ENCODE results near the gene PRKCB.

PRKCB gene

DNA sequence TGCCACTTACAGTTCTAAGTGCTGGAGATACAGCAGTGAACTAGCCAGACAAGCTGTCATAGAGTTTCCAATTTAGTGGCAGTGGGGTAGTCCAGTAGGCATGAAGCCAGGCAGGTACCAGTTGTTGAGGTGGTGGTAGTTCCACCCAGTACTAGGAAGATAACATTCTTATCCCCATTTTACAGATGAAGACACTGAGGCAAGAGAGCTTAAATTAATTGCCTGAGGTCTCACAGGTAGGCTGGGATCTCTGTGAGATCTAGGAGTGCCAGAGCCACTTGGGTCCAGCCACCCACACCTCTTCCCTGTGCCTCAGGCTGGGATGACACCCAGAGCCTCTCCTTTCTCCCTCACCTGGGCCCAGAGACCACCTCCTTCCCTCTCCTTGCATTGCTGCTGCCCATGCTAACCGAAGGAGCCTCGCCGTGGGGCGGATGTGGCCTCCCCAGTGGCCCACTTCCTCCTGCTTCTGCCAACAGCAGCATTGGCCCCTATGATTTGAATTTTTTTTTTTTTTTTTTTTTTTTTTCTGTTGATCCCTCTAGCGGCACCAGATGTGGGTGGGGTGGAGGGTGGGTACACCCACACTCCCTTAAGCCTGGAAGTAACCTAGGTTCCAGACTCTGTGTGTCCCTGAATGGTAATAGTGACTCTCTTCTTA lies 114.0 kb downstream of the PRKCB start:
- H3K79me2 ChIP-seq (ENCODE audit: insufficient read depth, low read length), result peaks cover 79% of the 10 kb centered on the region

DNA sequence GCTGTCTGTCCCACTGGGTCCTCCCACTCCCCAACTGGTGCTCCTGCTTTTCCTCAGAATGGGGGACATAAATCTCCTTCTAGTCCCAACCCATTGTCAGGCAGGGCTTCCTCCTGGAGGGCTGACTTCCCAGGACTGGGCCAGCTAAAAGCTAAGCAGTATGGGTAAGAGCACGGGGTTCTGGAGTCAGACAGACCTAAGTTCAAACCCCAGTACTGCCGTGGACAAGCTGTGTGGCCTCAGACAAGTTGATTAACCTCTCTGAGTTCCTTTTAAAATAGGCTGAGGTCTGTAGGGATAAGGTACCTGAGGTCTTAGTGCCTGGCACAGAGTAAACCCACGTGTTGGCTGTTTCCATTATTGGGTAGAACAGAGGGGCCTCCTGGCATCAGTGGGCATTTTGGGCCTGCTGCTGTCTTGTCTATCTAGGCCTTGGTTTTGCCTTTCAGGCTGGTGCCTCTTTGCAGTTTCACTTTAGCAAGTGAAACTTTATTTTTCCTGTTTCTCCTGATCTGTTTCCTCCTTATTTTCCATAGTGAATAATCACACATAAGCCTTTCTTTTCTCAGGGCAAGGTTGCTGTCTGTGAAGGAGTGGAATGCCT lies 114.6 kb downstream of the PRKCB start:
- Histone ChIP-seq H3K4me3 (ENCODE audit: low read length, poor library complexity, severe bottlenecking) (peak overlapping the region; percentile 66), H2AFZ (ENCODE audit: low read length) (no peak overlapping the region), H3K27me3 (ENCODE audit: insufficient read depth, low read length, poor library complexity, severe bottlenecking) (no peaks in the 10 kb centered on the region), H4K20me1 (ENCODE audit: insufficient read depth, low read length, poor library complexity, severe bottlenecking) (no peaks in the 10 kb centered on the region), H3K4me2 (ENCODE audit: low read depth, low read length, poor library complexity, severe bottlenecking) (peak overlapping the region; percentile 73), H3K9me2 (replicated peaks; ENCODE audit: low read depth, low read length) (no peaks in the 10 kb centered on the region), H3K79me2 (ENCODE audit: insufficient read depth, low read length) (peaks cover 79% of the 10 kb centered on the region), H3K36me3 (ENCODE audit: insufficient read depth, low read length) (no peaks in the 10 kb centered on the region), H3K4me1 (ENCODE audit: insufficient read depth, low read length, poor library complexity, severe bottlenecking) (peaks cover 61% of the 10 kb centered on the region), H3F3A (ENCODE audit: low read depth) (peaks cover 13% of the 10 kb centered on the region), H3K9me3 (ENCODE audit: insufficient read depth, low read depth, low read length) (no peaks in the 10 kb centered on the region), H3K9ac (ENCODE audit: low read depth, low read length, poor library complexity, severe bottlenecking) (peak overlapping the region; percentile 75)
- no peak for TF ChIP-seq EZH2phosphoT487 (IDR thresholded peaks at IDR 0.05; ENCODE audit: borderline replicate concordance)
- TF ChIP-seq, protein P1, sequence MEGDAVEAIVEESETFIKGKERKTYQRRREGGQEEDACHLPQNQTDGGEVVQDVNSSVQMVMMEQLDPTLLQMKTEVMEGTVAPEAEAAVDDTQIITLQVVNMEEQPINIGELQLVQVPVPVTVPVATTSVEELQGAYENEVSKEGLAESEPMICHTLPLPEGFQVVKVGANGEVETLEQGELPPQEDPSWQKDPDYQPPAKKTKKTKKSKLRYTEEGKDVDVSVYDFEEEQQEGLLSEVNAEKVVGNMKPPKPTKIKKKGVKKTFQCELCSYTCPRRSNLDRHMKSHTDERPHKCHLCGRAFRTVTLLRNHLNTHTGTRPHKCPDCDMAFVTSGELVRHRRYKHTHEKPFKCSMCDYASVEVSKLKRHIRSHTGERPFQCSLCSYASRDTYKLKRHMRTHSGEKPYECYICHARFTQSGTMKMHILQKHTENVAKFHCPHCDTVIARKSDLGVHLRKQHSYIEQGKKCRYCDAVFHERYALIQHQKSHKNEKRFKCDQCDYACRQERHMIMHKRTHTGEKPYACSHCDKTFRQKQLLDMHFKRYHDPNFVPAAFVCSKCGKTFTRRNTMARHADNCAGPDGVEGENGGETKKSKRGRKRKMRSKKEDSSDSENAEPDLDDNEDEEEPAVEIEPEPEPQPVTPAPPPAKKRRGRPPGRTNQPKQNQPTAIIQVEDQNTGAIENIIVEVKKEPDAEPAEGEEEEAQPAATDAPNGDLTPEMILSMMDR (conservative IDR thresholded peaks at IDR 0.05; ENCODE audit: low read length), result no peak; the same call in 1 of the 2 replicates

More for the DNA sequence above, 114.0 kb downstream of the PRKCB start:
- H3K9me2 ChIP-seq (replicated peaks; ENCODE audit: low read depth, low read length), result no peaks in the 10 kb centered on the region
- no peaks in the 10 kb centered on the region for H3K9me3 ChIP-seq (ENCODE audit: insufficient read depth, low read depth, low read length)
- no peaks in the 10 kb centered on the region for H4K20me1 ChIP-seq (ENCODE audit: insufficient read depth, low read length, poor library complexity, severe bottlenecking)
- no peaks in the 10 kb centered on the region for H3K36me3 ChIP-seq (ENCODE audit: insufficient read depth, low read length)
- no peak overlapping the region for H2AFZ ChIP-seq (ENCODE audit: low read length)
- H3F3A ChIP-seq (ENCODE audit: low read depth), result peaks cover 13% of the 10 kb centered on the region
- peak overlapping the region; percentile 73 for H3K4me2 ChIP-seq (ENCODE audit: low read depth, low read length, poor library complexity, severe bottlenecking)
- peak overlapping the region; percentile 75 for H3K9ac ChIP-seq (ENCODE audit: low read depth, low read length, poor library complexity, severe bottlenecking)
- no peaks in the 10 kb centered on the region for H3K27me3 ChIP-seq (ENCODE audit: insufficient read depth, low read length, poor library complexity, severe bottlenecking)
- TF ChIP-seq EZH2phosphoT487 (IDR thresholded peaks at IDR 0.05; ENCODE audit: borderline replicate concordance), result no peak
- TF ChIP-seq, protein P1 (conservative IDR thresholded peaks at IDR 0.05; ENCODE audit: low read length), result no peak; the same call in 1 of the 2 replicates
- H3K4me3 ChIP-seq (ENCODE audit: low read length, poor library complexity, severe bottlenecking), result peak overlapping the region; percentile 66
- peaks cover 66% of the 10 kb centered on the region for H3K4me1 ChIP-seq (ENCODE audit: insufficient read depth, low read length, poor library complexity, severe bottlenecking)

DNA sequence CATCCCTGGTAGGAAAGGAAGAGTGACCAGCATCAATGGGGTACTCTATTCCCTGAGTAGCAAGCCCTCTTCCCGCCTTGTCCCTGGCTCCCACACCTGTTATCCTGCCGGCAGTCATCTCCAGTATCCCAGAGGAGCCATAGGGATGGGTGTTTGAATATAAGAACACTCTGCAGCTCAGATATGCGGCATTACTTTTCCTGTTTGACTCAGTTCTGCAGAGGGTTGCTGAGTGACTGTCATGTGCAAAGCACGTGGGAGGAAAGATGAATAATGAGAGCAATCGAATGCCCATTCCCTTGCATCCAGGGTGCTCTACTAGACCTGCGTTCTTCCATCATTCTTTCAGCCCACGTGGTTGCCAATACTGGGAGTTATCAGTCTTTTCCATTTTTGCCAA lies 115.1 kb downstream of the PRKCB start:
- peak overlapping the region; percentile 75 for H3K9ac ChIP-seq (ENCODE audit: low read depth, low read length, poor library complexity, severe bottlenecking)
- H3K4me2 ChIP-seq (ENCODE audit: low read depth, low read length, poor library complexity, severe bottlenecking), result peak overlapping the region; percentile 73
- H4K20me1 ChIP-seq (ENCODE audit: insufficient read depth, low read length, poor library complexity, severe bottlenecking), result no peaks in the 10 kb centered on the region
- H3K27me3 ChIP-seq (ENCODE audit: insufficient read depth, low read length, poor library complexity, severe bottlenecking), result no peaks in the 10 kb centered on the region
- H3F3A ChIP-seq (ENCODE audit: low read depth), result peaks cover 13% of the 10 kb centered on the region
- H3K9me2 ChIP-seq (replicated peaks; ENCODE audit: low read depth, low read length), result no peaks in the 10 kb centered on the region
- H3K9me3 ChIP-seq (ENCODE audit: insufficient read depth, low read depth, low read length), result no peaks in the 10 kb centered on the region
- H3K4me1 ChIP-seq (ENCODE audit: insufficient read depth, low read length, poor library complexity, severe bottlenecking), result peaks cover 61% of the 10 kb centered on the region
- TF ChIP-seq, protein P1 (conservative IDR thresholded peaks at IDR 0.05; ENCODE audit: low read length), result no peak
- TF ChIP-seq EZH2phosphoT487 (IDR thresholded peaks at IDR 0.05; ENCODE audit: borderline replicate concordance), result no peak
- H2AFZ ChIP-seq (ENCODE audit: low read length), result no peak overlapping the region
- peaks cover 80% of the 10 kb centered on the region for H3K79me2 ChIP-seq (ENCODE audit: insufficient read depth, low read length)
- H3K36me3 ChIP-seq (ENCODE audit: insufficient read depth, low read length), result no peaks in the 10 kb centered on the region
- peak overlapping the region; percentile 66 for H3K4me3 ChIP-seq (ENCODE audit: low read length, poor library complexity, severe bottlenecking)
